Measurements from ENCODE around the gene PCDH20.
"Not testable (repeated sequence)": the region's sequence is repeated elsewhere in the genome, so short reads cannot be mapped to it uniquely, and the experiment has no call there.

PCDH20 gene

GRCh38 chr13:61415749-61416148 lies at the start of gene PCDH20:
Gene PCDH20, minus strand, starts transcription at chr13:61415849. Its CDS starts 691 bp downstream, at chr13:61415158.
- no peak for DNase-seq (ENCODE audit: low read depth in 4 of 4, low spot score in 1 of 4)

- no peak for DNase-seq (ENCODE audit: low read depth in 4 of 4, low spot score in 1 of 4)
Observed at GRCh38 chr13:61463024-61463423, 47.4 kb upstream of the PCDH20 start.

- no peak for DNase-seq (ENCODE audit: low read depth in 4 of 4, low spot score in 1 of 4)
Observed at GRCh38 chr13:61453121-61453520, 37.5 kb upstream of the PCDH20 start.

- DNase-seq (ENCODE audit: low read depth in 4 of 4, low spot score in 1 of 4) = no peak
Observed at GRCh38 chr13:61432029-61432428, 16.4 kb upstream of the PCDH20 start.

- no peak for DNase-seq (ENCODE audit: low read depth in 4 of 4, low spot score in 1 of 4)
Observed at GRCh38 chr13:61423915-61424314, 8.3 kb upstream of the PCDH20 start.

- DNase-seq (ENCODE audit: low read depth in 4 of 4, low spot score in 1 of 4) = no peak
Observed at GRCh38 chr13:61417086-61417570, 1.5 kb upstream of the PCDH20 start.

- no peak for DNase-seq (ENCODE audit: low read depth in 4 of 4, low spot score in 1 of 4)
Observed at GRCh38 chr13:61415058-61415721, 459 bp downstream of the PCDH20 start.

GRCh38 chr13:61414686-61415057 lies 977 bp downstream of the PCDH20 start:
- DNase-seq (ENCODE audit: low read depth in 4 of 4, low spot score in 1 of 4) = no peak

- no peak for DNase-seq (ENCODE audit: low read depth in 4 of 4, low spot score in 1 of 4)
Observed at GRCh38 chr13:61413572-61414535, 1.8 kb downstream of the PCDH20 start.

GRCh38 chr13:61410669-61411297 lies 4.9 kb downstream of the PCDH20 start:
- DNase-seq (ENCODE audit: low read depth in 4 of 4, low spot score in 1 of 4) = no peak

GRCh38 chr13:61410266-61410665 lies 5.4 kb downstream of the PCDH20 start:
- no peak for DNase-seq (ENCODE audit: low read depth in 4 of 4, low spot score in 1 of 4)

- DNase-seq (ENCODE audit: low read depth in 4 of 4, low spot score in 1 of 4) = no peak
Observed at GRCh38 chr13:61408571-61408970, 7.1 kb downstream of the PCDH20 start.

GRCh38 chr13:61406275-61406674 lies 9.4 kb downstream of the PCDH20 start:
- no peak for DNase-seq (ENCODE audit: low read depth in 4 of 4, low spot score in 1 of 4)

- DNase-seq (ENCODE audit: low read depth in 4 of 4, low spot score in 1 of 4) = no peak
Observed at GRCh38 chr13:61396121-61396520, 19.5 kb downstream of the PCDH20 start.

GRCh38 chr13:61391426-61391825 lies 24.2 kb downstream of the PCDH20 start:
- no peak for DNase-seq (ENCODE audit: low read depth in 4 of 4, low spot score in 1 of 4)

- no peak for DNase-seq (ENCODE audit: low read depth in 4 of 4, low spot score in 1 of 4)
Observed at GRCh38 chr13:61387694-61388093, 28.0 kb downstream of the PCDH20 start.

GRCh38 chr13:61383111-61383510 lies 32.5 kb downstream of the PCDH20 start:
- DNase-seq (ENCODE audit: low read depth in 4 of 4, low spot score in 1 of 4) = no peak

- no peak for DNase-seq (ENCODE audit: low read depth in 4 of 4, low spot score in 1 of 4)
Observed at GRCh38 chr13:61370520-61370919, 45.1 kb downstream of the PCDH20 start.

GRCh38 chr13:61364690-61365089 lies 51.0 kb downstream of the PCDH20 start:
- not testable (repeated sequence) for DNase-seq (ENCODE audit: low read depth in 4 of 4, low spot score in 1 of 4)

- no peak for DNase-seq (ENCODE audit: low read depth in 4 of 4, low spot score in 1 of 4)
Observed at GRCh38 chr13:61362522-61362921, 53.1 kb downstream of the PCDH20 start.
